Activated naive CD4-positive, alpha-beta T cell treated with anti-CD3 and anti-CD28 coated beads, Interleukin-2, amount 50 U/mL, for 24 hours (primary cell): ENCODE measurements around the gene FAM187B.

Experiments
- H3K27ac Mint-ChIP-seq: one replicate; pipeline ENCODE4 v1.8.0; 2021; ENCODE audit warnings: mild to moderate bottlenecking, mixed read lengths
- H3K27me3 Mint-ChIP-seq: one replicate; pipeline ENCODE4 v1.8.0; 2021; ENCODE audit warnings: mixed read lengths
- H3K36me3 Mint-ChIP-seq: one replicate; pipeline ENCODE4 v1.8.0; 2021; ENCODE audit warnings: mixed read lengths
- H3K4me1 Mint-ChIP-seq: one replicate; pipeline ENCODE4 v1.8.0; 2021; ENCODE audit warnings: mixed read lengths
- H3K4me3 Mint-ChIP-seq: one replicate; pipeline ENCODE4 v1.8.0; 2021; ENCODE audit warnings: mild to moderate bottlenecking, mixed read lengths
- H3K9me3 Mint-ChIP-seq: one replicate; pipeline ENCODE4 v1.8.0; 2021; ENCODE audit warnings: mixed read lengths

The FAM187B gene

GRCh38 chr19:35265900-35266519 lies 37.5 kb upstream of the FAM187B start:
- peak overlapping the region; percentile 87 for H3K27ac Mint-ChIP-seq
- H3K27me3 Mint-ChIP-seq, result no peaks in the 10 kb centered on the region
- H3K4me3 Mint-ChIP-seq, result peak overlapping the region; percentile 81
- H3K36me3 Mint-ChIP-seq, result peaks cover 2% of the 10 kb centered on the region
- H3K4me1 Mint-ChIP-seq, result peaks cover 32% of the 10 kb centered on the region
- no peaks in the 10 kb centered on the region for H3K9me3 Mint-ChIP-seq

DNA sequence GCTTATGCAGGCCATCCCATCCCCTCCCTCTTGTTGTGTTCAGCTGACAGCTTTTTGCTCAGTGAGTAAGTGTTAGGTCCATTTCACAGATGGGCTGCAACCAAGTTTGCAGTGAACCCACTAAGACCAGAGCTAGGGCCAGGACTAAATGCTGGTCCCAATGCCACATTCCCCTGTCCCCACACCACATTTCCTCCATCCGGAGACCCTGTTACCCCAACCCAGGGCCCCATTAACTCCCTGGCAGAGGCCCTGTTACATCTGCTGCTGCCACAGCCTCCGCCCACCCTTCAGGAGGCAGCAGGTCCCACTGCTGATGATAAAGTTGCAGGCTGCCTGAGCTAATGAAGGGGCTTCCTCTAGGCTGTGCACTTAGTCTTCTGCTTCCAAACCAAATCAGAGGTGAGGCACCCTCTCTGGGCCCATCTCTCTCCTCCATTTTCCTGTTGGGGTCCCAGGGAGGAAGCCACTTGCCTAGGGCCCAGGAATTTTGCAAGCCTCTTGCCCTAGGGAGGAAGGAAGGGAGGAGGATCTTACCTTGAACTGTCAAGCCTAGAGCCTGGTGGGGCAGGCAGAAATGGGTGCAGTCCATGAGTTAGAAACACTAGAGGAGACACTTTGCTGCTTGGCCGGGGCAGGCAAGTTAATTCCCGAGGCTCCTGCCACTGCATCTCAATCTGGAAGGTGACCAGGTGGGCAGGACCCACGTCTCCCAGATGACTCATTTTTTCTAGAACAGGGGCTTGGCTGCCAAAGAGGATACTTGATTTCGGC lies 36.8 kb upstream of the FAM187B start:
- H3K4me3 Mint-ChIP-seq, result peak overlapping the region; percentile 81
- peak overlapping the region; percentile 70 for H3K27ac Mint-ChIP-seq
- peaks cover 32% of the 10 kb centered on the region for H3K4me1 Mint-ChIP-seq
- peaks cover 2% of the 10 kb centered on the region for H3K36me3 Mint-ChIP-seq
- no peaks in the 10 kb centered on the region for H3K27me3 Mint-ChIP-seq
- H3K9me3 Mint-ChIP-seq, result no peaks in the 10 kb centered on the region

DNA sequence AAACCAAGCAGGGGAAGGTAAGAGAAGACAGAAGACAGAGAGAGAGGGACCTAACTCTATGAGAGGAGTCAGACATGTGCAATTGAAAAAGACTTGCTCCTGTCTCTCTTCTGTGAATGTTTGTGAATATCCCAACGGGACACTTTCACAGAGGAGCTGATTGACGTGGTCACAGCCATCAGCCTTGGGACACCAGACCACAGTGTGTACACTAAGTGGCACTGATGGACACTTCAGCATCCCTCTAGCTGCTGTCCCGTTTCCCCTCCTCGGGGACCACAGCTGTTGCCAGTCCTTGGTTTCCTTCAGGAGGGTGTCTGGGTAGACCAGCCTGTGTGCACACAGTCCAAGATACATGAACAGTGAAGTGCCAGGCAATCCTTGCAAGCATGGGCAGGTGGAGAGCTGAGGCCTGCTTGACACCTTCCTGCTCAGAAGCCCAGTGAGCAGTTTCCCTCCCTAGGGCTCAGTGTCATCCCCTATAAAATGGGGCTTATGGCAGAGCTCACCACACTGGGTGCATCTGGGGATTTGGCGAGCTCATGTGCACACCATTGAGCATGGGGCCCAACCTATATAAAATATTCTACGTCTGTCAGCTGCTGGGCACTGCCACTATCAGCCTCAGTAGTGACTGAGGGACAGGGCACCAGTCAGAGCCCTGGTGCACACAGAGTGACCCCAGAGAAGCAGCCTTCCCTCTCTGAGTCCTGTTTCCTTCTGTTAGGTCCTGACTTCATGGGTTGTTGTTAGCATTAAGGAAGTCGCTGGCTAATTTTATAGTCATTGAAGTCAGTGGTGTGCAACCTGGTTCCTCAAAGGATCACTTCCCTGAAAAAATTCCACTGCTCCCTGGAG lies 36.0 kb upstream of the FAM187B start:
- H3K36me3 Mint-ChIP-seq, result peaks cover 3% of the 10 kb centered on the region
- peak overlapping the region; percentile 43 for H3K27ac Mint-ChIP-seq
- no peaks in the 10 kb centered on the region for H3K9me3 Mint-ChIP-seq

GRCh38 chr19:35262101-35262761 lies 33.7 kb upstream of the FAM187B start:
- H3K9me3 Mint-ChIP-seq, result no peaks in the 10 kb centered on the region
- no peaks in the 10 kb centered on the region for H3K27me3 Mint-ChIP-seq
- peak overlapping the region; percentile 41 for H3K27ac Mint-ChIP-seq
- H3K36me3 Mint-ChIP-seq, result peaks cover 3% of the 10 kb centered on the region
- H3K4me3 Mint-ChIP-seq, result no peak overlapping the region
- H3K4me1 Mint-ChIP-seq, result peaks cover 40% of the 10 kb centered on the region

More for the DNA sequence above, 36.0 kb upstream of the FAM187B start:
- Mint-ChIP-seq H3K4me1 (peaks cover 32% of the 10 kb centered on the region), H3K27me3 (no peaks in the 10 kb centered on the region), H3K4me3 (no peak overlapping the region)

- H3K27ac Mint-ChIP-seq, result peak overlapping the region; percentile 59
- H3K9me3 Mint-ChIP-seq, result no peaks in the 10 kb centered on the region
Measured at GRCh38 chr19:35261356-35262100, 33.0 kb upstream of the FAM187B start.

GRCh38 chr19:35260694-35261304 lies 32.3 kb upstream of the FAM187B start:
- H3K4me1 Mint-ChIP-seq, result peaks cover 43% of the 10 kb centered on the region
- H3K4me3 Mint-ChIP-seq, result no peak overlapping the region
- no peaks in the 10 kb centered on the region for H3K9me3 Mint-ChIP-seq
- H3K27ac Mint-ChIP-seq, result no peak overlapping the region
- peaks cover 3% of the 10 kb centered on the region for H3K36me3 Mint-ChIP-seq
- no peaks in the 10 kb centered on the region for H3K27me3 Mint-ChIP-seq

More at GRCh38 chr19:35261356-35262100, 33.0 kb upstream of the FAM187B start:
- Mint-ChIP-seq H3K4me1 (peaks cover 46% of the 10 kb centered on the region), H3K4me3 (no peak overlapping the region), H3K36me3 (peaks cover 3% of the 10 kb centered on the region), H3K27me3 (no peaks in the 10 kb centered on the region)

- Mint-ChIP-seq H3K27ac (peak overlapping the region; percentile 63), H3K9me3 (no peaks in the 10 kb centered on the region), H3K4me3 (no peak overlapping the region), H3K36me3 (peaks cover 1% of the 10 kb centered on the region), H3K4me1 (peaks cover 33% of the 10 kb centered on the region), H3K27me3 (no peaks in the 10 kb centered on the region)
Measured at GRCh38 chr19:35257113-35257461, 28.5 kb upstream of the FAM187B start.

GRCh38 chr19:35256566-35256965 lies 28.0 kb upstream of the FAM187B start:
- peak overlapping the region; percentile 84 for H3K27ac Mint-ChIP-seq

DNA sequence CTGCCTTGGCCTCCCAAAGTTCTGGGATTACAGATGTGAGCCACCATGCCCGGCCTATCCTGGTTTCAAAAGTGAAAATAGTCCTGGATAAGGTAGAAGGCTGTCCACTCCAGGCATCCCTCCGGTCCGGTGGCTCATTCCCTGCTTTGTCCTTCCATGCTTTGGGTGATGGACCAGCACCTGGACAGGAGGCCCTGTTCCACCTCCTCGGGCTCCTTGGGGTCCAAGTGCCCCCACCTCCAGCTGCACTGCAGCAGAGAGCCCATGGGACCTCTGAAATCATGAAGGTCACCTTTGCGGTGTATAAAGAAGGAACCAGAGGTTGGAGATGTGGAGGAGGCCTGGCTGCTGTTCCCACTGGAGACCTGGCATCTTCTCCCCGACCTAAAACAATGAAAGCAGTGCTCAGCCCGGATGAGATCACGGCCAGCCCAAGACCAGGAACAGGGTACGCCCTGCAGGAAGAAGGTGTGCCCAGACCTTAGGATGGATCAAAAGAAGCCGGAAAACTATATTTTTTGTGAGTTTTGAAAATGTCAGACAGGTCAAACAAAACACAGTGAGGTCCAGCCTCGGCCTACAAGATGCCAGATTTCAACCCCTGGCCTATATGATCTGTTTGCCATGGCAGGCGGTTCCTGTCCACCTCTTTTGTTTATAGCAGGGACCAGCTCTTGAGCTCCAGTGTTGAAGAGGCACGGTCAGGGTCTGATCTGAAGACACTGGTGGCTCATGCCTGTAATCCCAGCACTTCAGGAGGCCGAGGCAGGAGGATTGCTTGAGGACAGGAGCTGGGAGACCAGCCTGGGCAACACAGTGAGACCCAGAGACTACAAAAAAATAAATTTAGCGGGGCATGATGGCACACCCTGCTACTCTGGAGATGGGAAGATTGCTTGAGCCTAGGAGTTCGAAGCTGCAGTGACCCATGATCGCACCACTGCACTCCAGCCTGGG lies 26.1 kb upstream of the FAM187B start:
- Mint-ChIP-seq H3K4me3 (no peak overlapping the region), H3K27me3 (no peaks in the 10 kb centered on the region), H3K27ac (peak overlapping the region; percentile 79), H3K36me3 (no peaks in the 10 kb centered on the region), H3K4me1 (peaks cover 43% of the 10 kb centered on the region), H3K9me3 (no peaks in the 10 kb centered on the region)

More at GRCh38 chr19:35256566-35256965, 28.0 kb upstream of the FAM187B start:
- no peaks in the 10 kb centered on the region for H3K27me3 Mint-ChIP-seq
- H3K9me3 Mint-ChIP-seq, result no peaks in the 10 kb centered on the region
- H3K4me1 Mint-ChIP-seq, result peaks cover 33% of the 10 kb centered on the region
- H3K4me3 Mint-ChIP-seq, result no peak overlapping the region
- peaks cover 1% of the 10 kb centered on the region for H3K36me3 Mint-ChIP-seq

GRCh38 chr19:35253316-35254286 lies 25.1 kb upstream of the FAM187B start:
- Mint-ChIP-seq H3K4me3 (no peak overlapping the region), H3K36me3 (no peaks in the 10 kb centered on the region), H3K4me1 (peaks cover 53% of the 10 kb centered on the region)

GRCh38 chr19:35251456-35251855 lies 22.9 kb upstream of the FAM187B start:
- no peak overlapping the region for H3K4me3 Mint-ChIP-seq
- no peak overlapping the region for H3K27ac Mint-ChIP-seq
- H3K4me1 Mint-ChIP-seq, result peaks cover 48% of the 10 kb centered on the region
- no peaks in the 10 kb centered on the region for H3K27me3 Mint-ChIP-seq
- H3K9me3 Mint-ChIP-seq, result no peaks in the 10 kb centered on the region
- no peaks in the 10 kb centered on the region for H3K36me3 Mint-ChIP-seq

More at GRCh38 chr19:35253316-35254286, 25.1 kb upstream of the FAM187B start:
- H3K9me3 Mint-ChIP-seq, result no peaks in the 10 kb centered on the region
- peak overlapping the region; percentile 19 for H3K27ac Mint-ChIP-seq
- no peaks in the 10 kb centered on the region for H3K27me3 Mint-ChIP-seq

GRCh38 chr19:35249848-35250711 lies 21.5 kb upstream of the FAM187B start:
- Mint-ChIP-seq H3K9me3 (no peaks in the 10 kb centered on the region), H3K4me3 (peak overlapping the region; percentile 87), H3K36me3 (no peaks in the 10 kb centered on the region), H3K27ac (peak overlapping the region; percentile 19), H3K27me3 (no peaks in the 10 kb centered on the region), H3K4me1 (peaks cover 38% of the 10 kb centered on the region)
